Skeletal muscle tissue (tissue), 4 donors: ENCODE results near the gene VWA8. TPM values are rescaled to one million over a fixed set of nuclear protein-coding genes. Genes with fewer than 3 reads are reported as not detected.
"Not testable (repeated sequence)": the region's sequence is repeated elsewhere in the genome, so short reads cannot be mapped to it uniquely, and the experiment has no call there.

Experiments
- H3K27ac ChIP-seq: one replicate; pipeline ENCODE4 v1.7.0; 2013; ENCODE audit warnings: mild to moderate bottlenecking, low read depth, low read length, inconsistent platforms
- H3K27me3 ChIP-seq, 3 donors: one replicate each; pipeline ENCODE4 v1.7.0; 2013; ENCODE audit warnings: low read length in 3 of 3; ENCODE audit not compliant: control insufficient read depth in 3 of 3, insufficient read depth in 3 of 3
- H3K36me3 ChIP-seq, 3 donors: one replicate each; pipeline ENCODE4 v1.7.0; 2013; ENCODE audit warnings: low read length in 3 of 3; ENCODE audit not compliant: control insufficient read depth in 3 of 3, insufficient read depth in 3 of 3
- H3K4me1 ChIP-seq, 3 donors: one replicate each; pipeline ENCODE4 v1.7.0; 2013; ENCODE audit warnings: low read length in 3 of 3, mild to moderate bottlenecking in 3 of 3; ENCODE audit not compliant: control insufficient read depth in 3 of 3, insufficient read depth in 3 of 3
- H3K4me3 ChIP-seq, 3 donors: one replicate each; pipeline ENCODE4 v1.7.0; 2013; ENCODE audit warnings: low read length in 3 of 3
- H3K9ac ChIP-seq, 3 donors: one replicate each; pipeline ENCODE4 v1.7.0; 2013; ENCODE audit warnings: low read length in 3 of 3, mild to moderate bottlenecking in 3 of 3, moderate library complexity in 2 of 3, low read depth in 1 of 3
- H3K9me3 ChIP-seq, 3 donors: one replicate each; pipeline ENCODE4 v1.7.0; 2013; ENCODE audit warnings: low read length in 3 of 3; ENCODE audit not compliant: control insufficient read depth in 3 of 3
- total RNA-seq: library from RNA; depleted of rRNA; stranded (reverse); fragments of >200 nt; gene quantifications from one replicate; pipeline ENCODE4 v1.2.3, GENCODE V29; 2014
- donor health status: Osteomylitis.

The VWA8 gene
- total RNA-seq, 1 donor from 2014 or later: 49.1 TPM

GRCh38 chr13:41651413-41652058 is 309.4 kb downstream of the VWA8 start:
- H3K27ac ChIP-seq: no peak overlapping the region
- no peak overlapping the region for H3K9ac ChIP-seq
- H3K36me3 ChIP-seq: no peaks in the 10 kb centered on the region
- no peak overlapping the region for H3K4me3 ChIP-seq
- no peaks in the 10 kb centered on the region for H3K4me1 ChIP-seq
- no peaks in the 10 kb centered on the region for H3K9me3 ChIP-seq
- H3K27me3 ChIP-seq: no peaks in the 10 kb centered on the region

- peaks cover 0 to under 1% (median 0%) of the 10 kb centered on the region in 3 donors for H3K4me1 ChIP-seq
- H3K27ac ChIP-seq: no peak overlapping the region
- no peaks in the 10 kb centered on the region for H3K36me3 ChIP-seq
- no peaks in the 10 kb centered on the region for H3K27me3 ChIP-seq
- no peak overlapping the region for H3K4me3 ChIP-seq
- H3K9me3 ChIP-seq: no peaks in the 10 kb centered on the region
- H3K9ac ChIP-seq: no peak overlapping the region
These were observed 310.2 kb downstream of the VWA8 start for GRCh38 chr13:41650706-41651105.

- H3K36me3 ChIP-seq: no peaks in the 10 kb centered on the region
- H3K4me1 ChIP-seq: peaks cover 0 to 7% (median 0%) of the 10 kb centered on the region in 3 donors
- H3K27me3 ChIP-seq: no peaks in the 10 kb centered on the region
- no peak overlapping the region for H3K9ac ChIP-seq
- H3K9me3 ChIP-seq: no peaks in the 10 kb centered on the region
- H3K27ac ChIP-seq: no peak overlapping the region
- no peak overlapping the region for H3K4me3 ChIP-seq
These were observed 311.2 kb downstream of the VWA8 start for GRCh38 chr13:41649659-41650058.

- H3K27me3 ChIP-seq: no peaks in the 10 kb centered on the region
These were observed 312.5 kb downstream of the VWA8 start for GRCh38 chr13:41648314-41648935.

GRCh38 chr13:41647699-41648313 is 313.1 kb downstream of the VWA8 start:
- not testable (repeated sequence) for H3K4me1 ChIP-seq, H3K4me3 ChIP-seq, H3K27me3 ChIP-seq, H3K36me3 ChIP-seq, H3K9me3 ChIP-seq, H3K9ac ChIP-seq, H3K27ac ChIP-seq

More at GRCh38 chr13:41648314-41648935, 312.5 kb downstream of the VWA8 start:
- no peaks in the 10 kb centered on the region for H3K9me3 ChIP-seq
- H3K4me3 ChIP-seq: no peak overlapping the region
- no peaks in the 10 kb centered on the region for H3K36me3 ChIP-seq
- no peak overlapping the region for H3K9ac ChIP-seq
- H3K4me1 ChIP-seq: peaks cover 0 to 7% (median 2%) of the 10 kb centered on the region in 3 donors
- no peak overlapping the region for H3K27ac ChIP-seq

GRCh38 chr13:41645331-41645730 is 315.6 kb downstream of the VWA8 start:
- H3K9me3 ChIP-seq: no peaks in the 10 kb centered on the region
- no peak overlapping the region for H3K4me3 ChIP-seq
- H3K36me3 ChIP-seq: no peaks in the 10 kb centered on the region
- peaks cover 6 to 11% (median 8%) of the 10 kb centered on the region in 3 donors for H3K4me1 ChIP-seq
- no peaks in the 10 kb centered on the region for H3K27me3 ChIP-seq
- H3K9ac ChIP-seq: no peak overlapping the region
- H3K27ac ChIP-seq: peak overlapping the region; percentile 55

GRCh38 chr13:41644742-41645141 is 316.2 kb downstream of the VWA8 start:
- no peaks in the 10 kb centered on the region for H3K27me3 ChIP-seq
- no peak overlapping the region for H3K4me3 ChIP-seq
- peaks cover 11 to 14% (median 12%) of the 10 kb centered on the region in 3 donors for H3K4me1 ChIP-seq
- H3K36me3 ChIP-seq: no peaks in the 10 kb centered on the region
- H3K27ac ChIP-seq: peak overlapping the region; percentile 55
- H3K9me3 ChIP-seq: no peaks in the 10 kb centered on the region
- no peak overlapping the region for H3K9ac ChIP-seq

GRCh38 chr13:41643507-41643906 is 317.4 kb downstream of the VWA8 start:
- Histone ChIP-seq H3K9ac (no peak overlapping the region), H3K36me3 (no peaks in the 10 kb centered on the region), H3K9me3 (no peaks in the 10 kb centered on the region), H3K27ac (no peak overlapping the region), H3K27me3 (no peaks in the 10 kb centered on the region), H3K4me3 (no peak overlapping the region), H3K4me1 (peaks cover 15 to 17% (median 16%) of the 10 kb centered on the region in 3 donors)

- no peak overlapping the region for H3K4me3 ChIP-seq
- H3K9ac ChIP-seq: no peak overlapping the region
- no peaks in the 10 kb centered on the region for H3K9me3 ChIP-seq
- H3K36me3 ChIP-seq: no peaks in the 10 kb centered on the region
- no peaks in the 10 kb centered on the region for H3K27me3 ChIP-seq
- H3K27ac ChIP-seq: no peak overlapping the region
- peaks cover 15 to 17% (median 16%) of the 10 kb centered on the region in 3 donors for H3K4me1 ChIP-seq
These were observed 318.9 kb downstream of the VWA8 start for GRCh38 chr13:41641961-41642360.

GRCh38 chr13:41641429-41641828 is 319.5 kb downstream of the VWA8 start:
- Histone ChIP-seq H3K9ac (no peak overlapping the region), H3K9me3 (no peaks in the 10 kb centered on the region), H3K27ac (no peak overlapping the region), H3K4me3 (no peak overlapping the region), H3K36me3 (no peaks in the 10 kb centered on the region), H3K4me1 (peaks cover 15 to 17% (median 16%) of the 10 kb centered on the region in 3 donors), H3K27me3 (no peaks in the 10 kb centered on the region)
